Lower lobe of right lung (tissue), 2 donors: ENCODE data around the gene CD248. TPM values are rescaled to one million over a fixed set of nuclear protein-coding genes. Genes with fewer than 3 reads are reported as not detected.

ENCODE experiments used
- ATAC-seq, 2 donors: fragments of 200-7000 bp; cut with Tn5 transposase; one replicate each; pipeline ENCODE4 v1.9.1; 2020 to 2022; ENCODE audit warnings: mild to moderate bottlenecking in 2 of 2, moderate library complexity in 2 of 2
- DNase-seq: peaks from one replicate; pipeline ENCODE4 v3.0.0-alpha.2; 2020
- H3K27ac ChIP-seq: fragments of 200-600 bp; one replicate; pipeline ENCODE4 v1.8.0; 2022
- H3K27me3 ChIP-seq: fragments of 200-600 bp; one replicate; pipeline ENCODE4 v1.8.0; 2022; ENCODE audit warnings: low read depth
- H3K36me3 ChIP-seq: fragments of 200-600 bp; one replicate; pipeline ENCODE4 v1.8.0; 2022; ENCODE audit warnings: mild to moderate bottlenecking
- H3K4me1 ChIP-seq: fragments of 200-600 bp; one replicate; pipeline ENCODE4 v1.8.0; 2022
- H3K4me3 ChIP-seq: fragments of 200-600 bp; one replicate; pipeline ENCODE4 v1.8.0; 2022; ENCODE audit warnings: mild to moderate bottlenecking
- H3K9me3 ChIP-seq: fragments of 200-600 bp; one replicate; pipeline ENCODE4 v1.8.0; 2022
- intact Hi-C: fragments of 100-400 bp; cut with DNase I; formaldehyde crosslinking; loops from one replicate; pipeline ENCODE4 v1.11.0; 2022
- total RNA-seq: library from RNA; stranded (reverse); fragmentation: NEBNext Ultra II Directional; extraction: Animal tissue kit (Norgen Biotek cat#: 25700); gene quantifications from one replicate; pipeline ENCODE4 v1.2.1, GENCODE V29; 2021
- TF ChIP-seq, protein P1 (sequence below): fragments of 200-600 bp; IDR thresholded peaks from one replicate; pipeline ENCODE4 v1.8.0; 2022; ENCODE audit warnings: antibody characterized with exemption, mild to moderate bottlenecking
- donor health status: DM: no; HTN: yes; CAD: no; lungs with severe emphysema.

The CD248 gene
- total RNA-seq, 1 donor from 2014 or later, result 28.7 TPM

DNA sequence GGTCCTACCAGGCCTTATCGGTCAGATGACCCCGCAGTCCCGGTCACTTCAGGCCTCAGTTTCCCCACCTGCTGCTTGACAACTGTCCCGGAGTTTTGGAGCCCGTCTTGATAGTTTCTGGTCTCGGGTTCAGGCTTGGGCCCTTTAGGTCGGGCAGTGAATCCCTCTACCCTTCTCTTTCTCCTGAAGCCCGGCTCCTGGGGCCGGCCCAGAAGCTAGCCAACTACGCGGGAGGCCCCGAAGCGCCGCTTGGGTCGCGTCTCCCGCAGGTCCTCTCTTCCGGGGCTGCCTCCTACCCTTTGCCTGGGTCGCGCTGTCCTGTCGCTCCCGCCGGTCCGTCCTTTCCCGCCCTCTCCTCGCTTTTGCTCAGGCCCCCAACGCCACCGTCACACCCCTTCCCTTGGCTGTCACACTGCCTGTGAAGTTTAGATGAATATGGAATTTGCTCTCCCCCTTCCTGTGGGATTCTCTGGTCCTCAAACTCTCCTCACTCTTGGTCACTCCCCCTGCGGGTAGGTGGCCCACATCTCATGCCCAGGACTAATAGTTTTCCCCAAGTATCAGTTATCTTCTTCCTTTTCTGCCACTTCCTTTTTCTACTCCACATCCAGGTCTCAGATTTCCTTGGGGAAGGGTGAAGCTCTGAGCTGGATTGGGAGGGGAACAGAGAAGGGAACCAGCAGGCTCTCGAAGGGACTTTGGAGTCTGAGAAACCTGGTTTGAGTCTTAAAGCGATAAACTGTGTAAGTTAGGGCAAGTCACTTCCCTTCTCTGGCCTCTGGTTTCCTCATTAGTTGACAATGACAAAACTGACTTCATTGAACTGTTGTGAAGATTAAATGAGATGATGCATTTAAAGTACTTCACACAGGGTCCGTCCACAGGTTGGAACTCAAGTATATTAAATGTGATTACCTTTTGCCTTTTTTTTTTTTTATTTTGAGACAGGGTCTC is 47.6 kb downstream of the CD248 start:
- no peaks in the 10 kb centered on the region for H3K27me3 ChIP-seq
- peaks cover 29% of the 10 kb centered on the region for H3K4me1 ChIP-seq
- ATAC-seq, result no peak
- peak overlapping the region; percentile 81 for H3K4me3 ChIP-seq
- H3K36me3 ChIP-seq, result peaks cover 39% of the 10 kb centered on the region
- intact Hi-C loops, result no loop called here
- DNase-seq, result no peak
- TF ChIP-seq, protein P1, sequence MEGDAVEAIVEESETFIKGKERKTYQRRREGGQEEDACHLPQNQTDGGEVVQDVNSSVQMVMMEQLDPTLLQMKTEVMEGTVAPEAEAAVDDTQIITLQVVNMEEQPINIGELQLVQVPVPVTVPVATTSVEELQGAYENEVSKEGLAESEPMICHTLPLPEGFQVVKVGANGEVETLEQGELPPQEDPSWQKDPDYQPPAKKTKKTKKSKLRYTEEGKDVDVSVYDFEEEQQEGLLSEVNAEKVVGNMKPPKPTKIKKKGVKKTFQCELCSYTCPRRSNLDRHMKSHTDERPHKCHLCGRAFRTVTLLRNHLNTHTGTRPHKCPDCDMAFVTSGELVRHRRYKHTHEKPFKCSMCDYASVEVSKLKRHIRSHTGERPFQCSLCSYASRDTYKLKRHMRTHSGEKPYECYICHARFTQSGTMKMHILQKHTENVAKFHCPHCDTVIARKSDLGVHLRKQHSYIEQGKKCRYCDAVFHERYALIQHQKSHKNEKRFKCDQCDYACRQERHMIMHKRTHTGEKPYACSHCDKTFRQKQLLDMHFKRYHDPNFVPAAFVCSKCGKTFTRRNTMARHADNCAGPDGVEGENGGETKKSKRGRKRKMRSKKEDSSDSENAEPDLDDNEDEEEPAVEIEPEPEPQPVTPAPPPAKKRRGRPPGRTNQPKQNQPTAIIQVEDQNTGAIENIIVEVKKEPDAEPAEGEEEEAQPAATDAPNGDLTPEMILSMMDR, result no peak
- peak overlapping the region; percentile 91 for H3K27ac ChIP-seq
- no peaks in the 10 kb centered on the region for H3K9me3 ChIP-seq

GRCh38 chr11:66268244-66268951 is 48.4 kb downstream of the CD248 start, which contains the start of gene RAB1B:
Gene RAB1B (plus strand): TSS chr11:66268639. CDS start chr11:66268680, 41 bp downstream.
- peak; percentile 95 for ATAC-seq
- H3K36me3 ChIP-seq, result peaks cover 39% of the 10 kb centered on the region
- intact Hi-C loops, result no loop called here
- H3K4me1 ChIP-seq, result peaks cover 29% of the 10 kb centered on the region
- H3K27ac ChIP-seq, result peak within 1 kb of the TSS; percentile 91
- H3K9me3 ChIP-seq, result no peaks in the 10 kb centered on the region
- peak; percentile 100 for DNase-seq
- TF ChIP-seq, protein P1, result no peak
- H3K27me3 ChIP-seq, result no peaks in the 10 kb centered on the region
- peak within 1 kb of the TSS; percentile 81 for H3K4me3 ChIP-seq

DNA sequence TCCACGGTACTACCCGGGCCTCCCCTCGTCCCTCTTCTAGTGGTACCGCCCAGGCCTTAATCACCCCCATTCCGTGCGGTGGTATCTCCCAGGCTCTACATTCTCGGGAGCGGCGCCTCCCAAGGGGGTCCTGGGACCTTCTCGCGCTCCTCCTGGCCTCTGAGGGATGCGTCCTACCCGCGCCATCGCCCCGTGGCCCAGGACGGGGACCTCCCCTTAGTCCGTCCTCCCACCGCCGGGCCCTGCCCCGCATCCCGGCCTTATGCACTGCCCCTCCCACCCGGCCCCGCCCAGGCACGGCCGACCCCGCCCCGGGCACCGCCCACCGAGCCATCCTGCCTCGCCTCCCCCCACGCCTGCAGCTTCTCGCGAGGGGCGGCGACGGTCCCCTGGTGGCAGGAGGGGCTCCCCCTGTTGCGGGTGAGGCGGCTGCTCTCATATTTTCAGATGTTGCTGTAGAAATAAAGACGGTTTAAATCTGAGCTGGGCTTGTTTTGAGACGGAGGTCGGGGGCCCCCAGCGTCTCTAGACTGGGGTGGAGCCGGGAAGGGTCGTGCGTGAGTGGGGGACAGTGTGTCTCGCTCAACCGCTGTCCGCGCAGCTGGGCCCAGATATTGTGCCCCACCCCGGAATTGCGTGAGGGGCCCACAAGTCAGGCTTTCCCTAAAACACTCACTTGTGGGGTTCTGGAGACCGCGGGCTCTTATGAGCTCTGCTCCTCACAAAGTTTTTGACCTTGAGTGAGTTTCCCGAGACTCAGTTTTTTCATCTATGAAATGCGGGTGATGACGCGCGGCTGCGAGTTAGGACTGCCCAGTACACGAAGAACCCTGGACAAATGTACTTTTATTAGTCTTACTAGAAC is 49.2 kb downstream of the CD248 start:
- Histone ChIP-seq H3K9me3 (no peaks in the 10 kb centered on the region), H3K4me3 (peak overlapping the region; percentile 81), H3K36me3 (peaks cover 39% of the 10 kb centered on the region), H3K4me1 (peaks cover 29% of the 10 kb centered on the region), H3K27me3 (no peaks in the 10 kb centered on the region), H3K27ac (peak overlapping the region; percentile 91)
- TF ChIP-seq, protein P1, result peak; percentile 17
- DNase-seq (peak; percentile 92), ATAC-seq (peak; percentile 91)
- intact Hi-C loops, result no loop called here

DNA sequence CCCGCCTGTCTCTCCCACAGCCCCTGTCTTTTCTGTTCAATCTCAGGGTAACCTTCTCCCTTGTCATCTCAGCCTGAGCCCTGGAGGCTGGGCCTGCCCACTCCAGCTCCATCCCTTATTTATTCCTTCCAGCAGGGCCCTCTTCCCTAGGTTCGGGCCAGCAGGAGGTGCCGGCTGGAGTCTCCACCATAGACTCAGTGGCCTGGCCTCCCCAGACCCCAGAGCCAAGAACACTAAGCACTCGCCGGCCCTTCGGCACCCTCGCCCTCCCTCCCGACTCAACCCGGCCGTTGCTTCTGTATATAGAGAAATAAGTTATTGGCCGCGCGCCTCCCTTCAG is 49.8 kb downstream of the CD248 start:
- TF ChIP-seq, protein P1, result no peak
- intact Hi-C loops, result no loop called here
- Histone ChIP-seq H3K27me3 (no peaks in the 10 kb centered on the region), H3K4me1 (peaks cover 29% of the 10 kb centered on the region), H3K36me3 (peaks cover 39% of the 10 kb centered on the region), H3K4me3 (peak overlapping the region; percentile 81), H3K9me3 (no peaks in the 10 kb centered on the region), H3K27ac (peak overlapping the region; percentile 91)
- ATAC-seq (no peak), DNase-seq (no peak)
